ENCODE results near the gene DEFB121.

DEFB121 gene

GRCh38 chr20:31355981-31356380 is 50.0 kb downstream of the DEFB121 start:
- no peak for DNase-seq
